HEK293 (cell line): ENCODE data around the gene TDRD1.

Source experiments
- CTCF ChIA-PET: fragments of 350-600 bp; formaldehyde crosslinking; extraction: SDS; loops from one replicate; lab custom pipeline; 2021; ENCODE audit warnings: antibody characterized with exemption; lab: Yijun Ruan, JAX
- POLR2A ChIA-PET: fragments of 300-600 bp; formaldehyde crosslinking; extraction: SDS; loops from one replicate; lab custom pipeline; 2020; ENCODE audit warnings: antibody characterized with exemption, inconsistent platforms; lab: Yijun Ruan, JAX
- H3K27ac ChIP-seq: fragments of 200-500 bp; sonication (Bioruptor generic); 2 replicates; pipeline ENCODE4 v1.5.1; 2014; ENCODE audit warnings: low read depth, low read length, control low read depth, inconsistent platforms; ENCODE audit errors: extremely low read depth
- H3K36me3 ChIP-seq, 2 experiments: fragments of 200-500 bp in 1 of 2; sonication (Bioruptor generic) in 1 of 2; 1 replicate in 1 of 2; 2 replicates in 1 of 2; pipeline ENCODE4 v1.5.1; 2014 to 2017; ENCODE audit warnings: inconsistent platforms in 2 of 2, low read length in 2 of 2; ENCODE audit not compliant: control insufficient read depth in 2 of 2, insufficient read depth in 1 of 2
- H3K4me1 ChIP-seq: fragments of 200-500 bp; sonication (Bioruptor generic); 2 replicates; pipeline ENCODE4 v1.5.1; 2014; ENCODE audit warnings: mild to moderate bottlenecking, low read length, inconsistent platforms; ENCODE audit not compliant: control insufficient read depth, insufficient read depth
- H3K4me3 ChIP-seq: 2 replicates; pipeline ENCODE4 v1.5.1; 2011; ENCODE audit warnings: low read depth, mild to moderate bottlenecking, control low read depth, low read length, moderate library complexity
- H3K9me3 ChIP-seq: fragments of 200-500 bp; sonication (Bioruptor generic); 2 replicates; pipeline ENCODE4 v1.5.1; 2014; ENCODE audit warnings: low read depth, low read length, inconsistent platforms; ENCODE audit not compliant: control insufficient read depth, insufficient read depth
- WT1 ChIP-seq: fragments of 450-650 bp; formaldehyde crosslinking; IDR thresholded peaks from 2 replicates; pipeline ENCODE4 v1.5.1; 2016; ENCODE audit warnings: missing biosample characterization, missing genetic modification characterization
- YY2 ChIP-seq: fragments of 450-650 bp; formaldehyde crosslinking; IDR thresholded peaks from 2 replicates; pipeline ENCODE4 v1.5.1; 2016; ENCODE audit warnings: missing biosample characterization, missing genetic modification characterization
- ZNF211 ChIP-seq: fragments of 450-650 bp; formaldehyde crosslinking; IDR thresholded peaks from 2 replicates; pipeline ENCODE4 v1.5.1; 2016; ENCODE audit warnings: low read depth, missing biosample characterization, missing genetic modification characterization
- ZNF302 ChIP-seq: fragments of 450-650 bp; formaldehyde crosslinking; IDR thresholded peaks from 2 replicates; pipeline ENCODE4 v1.5.1; 2016; ENCODE audit warnings: missing biosample characterization, missing genetic modification characterization, low read depth
- ZNF398 ChIP-seq: fragments of 450-650 bp; formaldehyde crosslinking; IDR thresholded peaks from 2 replicates; pipeline ENCODE4 v1.5.1; 2017; ENCODE audit warnings: missing biosample characterization, missing genetic modification characterization
- ZNF560 ChIP-seq: fragments of 450-650 bp; formaldehyde crosslinking; IDR thresholded peaks from 2 replicates; pipeline ENCODE4 v1.5.1; 2017; ENCODE audit warnings: missing biosample characterization, missing genetic modification characterization, borderline replicate concordance
- ZNF623 ChIP-seq: fragments of 450-650 bp; formaldehyde crosslinking; IDR thresholded peaks from 2 replicates; pipeline ENCODE4 v1.5.1; 2016; ENCODE audit warnings: missing biosample characterization, missing genetic modification characterization
- TF ChIP-seq, protein P1 (sequence below): fragments of 450-650 bp; formaldehyde crosslinking; IDR thresholded peaks from 2 replicates; pipeline ENCODE4 v1.5.1; 2016; ENCODE audit warnings: missing biosample characterization, missing genetic modification characterization
- TF ChIP-seq, protein P2 (sequence below): fragments of 450-650 bp; formaldehyde crosslinking; IDR thresholded peaks from 2 replicates; pipeline ENCODE4 v1.5.1; 2016; ENCODE audit warnings: missing biosample characterization, missing genetic modification characterization
- TF ChIP-seq, protein P3 (sequence below): fragments of 450-650 bp; formaldehyde crosslinking; IDR thresholded peaks from 2 replicates; pipeline ENCODE4 v1.5.1; 2016; ENCODE audit warnings: missing biosample characterization, missing genetic modification characterization
- TF ChIP-seq, protein P4 (sequence below): fragments of 450-650 bp; formaldehyde crosslinking; conservative IDR thresholded peaks from 2 replicates; pipeline ENCODE4 v1.5.1; 2016; ENCODE audit warnings: low read depth, missing biosample characterization, missing genetic modification characterization
- TF ChIP-seq, protein P5 (sequence below): fragments of 450-650 bp; IDR thresholded peaks from 2 replicates; pipeline ENCODE4 v1.5.1; 2018; ENCODE audit warnings: missing biosample characterization, mild to moderate bottlenecking, missing genetic modification characterization
- TF ChIP-seq, protein P6 (sequence below): fragments of 450-650 bp; formaldehyde crosslinking; IDR thresholded peaks from 2 replicates; pipeline ENCODE4 v1.5.1; 2016; ENCODE audit warnings: missing biosample characterization, missing genetic modification characterization
- TF ChIP-seq, protein P7 (sequence below): fragments of 450-650 bp; formaldehyde crosslinking; IDR thresholded peaks from 2 replicates; pipeline ENCODE4 v1.5.1; 2016; ENCODE audit warnings: missing biosample characterization, missing genetic modification characterization
- TF ChIP-seq, protein P8 (sequence below): IDR thresholded peaks from 2 replicates; pipeline ENCODE4 v1.6.1; 2011; ENCODE audit warnings: mild to moderate bottlenecking, low read depth, low read length, borderline replicate concordance

TDRD1 gene

DNA sequence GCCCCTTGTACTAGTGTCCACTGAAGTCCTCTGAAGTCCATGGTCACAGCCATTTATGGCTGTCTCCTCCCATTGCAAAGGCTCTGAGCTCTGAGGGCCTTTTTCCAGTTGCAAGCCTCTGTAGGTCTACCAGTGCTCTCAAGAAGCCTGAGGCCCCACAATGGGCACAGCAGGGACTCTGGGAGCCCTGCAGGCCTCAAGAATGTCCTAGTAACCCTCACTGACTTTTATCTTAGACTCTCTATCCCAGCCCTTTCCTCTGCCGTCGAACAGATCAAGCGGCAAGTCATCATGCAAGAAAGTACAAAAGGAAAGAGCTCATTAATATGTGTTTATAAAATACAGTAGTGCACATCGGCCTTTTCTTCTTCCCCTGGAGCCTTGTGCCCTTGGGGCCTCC is 83.3 kb downstream of the TDRD1 start (continued):
- TF ChIP-seq, protein P1, sequence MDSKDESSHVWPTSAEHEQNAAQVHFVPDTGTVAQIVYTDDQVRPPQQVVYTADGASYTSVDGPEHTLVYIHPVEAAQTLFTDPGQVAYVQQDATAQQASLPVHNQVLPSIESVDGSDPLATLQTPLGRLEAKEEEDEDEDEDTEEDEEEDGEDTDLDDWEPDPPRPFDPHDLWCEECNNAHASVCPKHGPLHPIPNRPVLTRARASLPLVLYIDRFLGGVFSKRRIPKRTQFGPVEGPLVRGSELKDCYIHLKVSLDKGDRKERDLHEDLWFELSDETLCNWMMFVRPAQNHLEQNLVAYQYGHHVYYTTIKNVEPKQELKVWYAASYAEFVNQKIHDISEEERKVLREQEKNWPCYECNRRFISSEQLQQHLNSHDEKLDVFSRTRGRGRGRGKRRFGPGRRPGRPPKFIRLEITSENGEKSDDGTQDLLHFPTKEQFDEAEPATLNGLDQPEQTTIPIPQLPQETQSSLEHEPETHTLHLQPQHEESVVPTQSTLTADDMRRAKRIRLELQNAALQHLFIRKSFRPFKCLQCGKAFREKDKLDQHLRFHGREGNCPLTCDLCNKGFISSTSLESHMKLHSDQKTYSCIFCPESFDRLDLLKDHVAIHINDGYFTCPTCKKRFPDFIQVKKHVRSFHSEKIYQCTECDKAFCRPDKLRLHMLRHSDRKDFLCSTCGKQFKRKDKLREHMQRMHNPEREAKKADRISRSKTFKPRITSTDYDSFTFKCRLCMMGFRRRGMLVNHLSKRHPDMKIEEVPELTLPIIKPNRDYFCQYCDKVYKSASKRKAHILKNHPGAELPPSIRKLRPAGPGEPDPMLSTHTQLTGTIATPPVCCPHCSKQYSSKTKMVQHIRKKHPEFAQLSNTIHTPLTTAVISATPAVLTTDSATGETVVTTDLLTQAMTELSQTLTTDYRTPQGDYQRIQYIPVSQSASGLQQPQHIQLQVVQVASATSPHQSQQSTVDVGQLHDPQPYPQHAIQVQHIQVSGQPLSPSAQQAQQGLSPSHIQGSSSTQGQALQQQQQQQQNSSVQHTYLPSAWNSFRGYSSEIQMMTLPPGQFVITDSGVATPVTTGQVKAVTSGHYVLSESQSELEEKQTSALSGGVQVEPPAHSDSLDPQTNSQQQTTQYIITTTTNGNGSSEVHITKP (tag by site-specific recombination): no peak
- TF ChIP-seq ZNF211 (tag by site-specific recombination) (no peak), ZNF623 (tag by site-specific recombination) (no peak), ZNF302 (tag by site-specific recombination) (no peak), WT1 (tag by site-specific recombination) (no peak), YY2 (tag by site-specific recombination) (no peak)
- TF ChIP-seq, protein P2, sequence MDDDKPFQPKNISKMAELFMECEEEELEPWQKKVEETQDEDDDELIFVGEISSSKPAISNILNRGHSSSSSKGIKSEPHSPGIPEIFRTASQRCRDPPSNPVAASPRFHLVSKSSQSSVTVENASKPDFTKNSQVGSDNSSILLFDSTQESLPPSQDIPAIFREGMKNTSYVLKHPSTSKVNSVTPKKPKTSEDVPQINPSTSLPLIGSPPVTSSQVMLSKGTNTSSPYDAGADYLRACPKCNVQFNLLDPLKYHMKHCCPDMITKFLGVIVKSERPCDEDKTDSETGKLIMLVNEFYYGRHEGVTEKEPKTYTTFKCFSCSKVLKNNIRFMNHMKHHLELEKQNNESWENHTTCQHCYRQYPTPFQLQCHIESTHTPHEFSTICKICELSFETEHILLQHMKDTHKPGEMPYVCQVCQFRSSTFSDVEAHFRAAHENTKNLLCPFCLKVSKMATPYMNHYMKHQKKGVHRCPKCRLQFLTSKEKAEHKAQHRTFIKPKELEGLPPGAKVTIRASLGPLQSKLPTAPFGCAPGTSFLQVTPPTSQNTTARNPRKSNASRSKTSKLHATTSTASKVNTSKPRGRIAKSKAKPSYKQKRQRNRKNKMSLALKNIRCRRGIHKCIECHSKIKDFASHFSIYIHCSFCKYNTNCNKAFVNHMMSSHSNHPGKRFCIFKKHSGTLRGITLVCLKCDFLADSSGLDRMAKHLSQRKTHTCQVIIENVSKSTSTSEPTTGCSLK (tag by site-specific recombination): no peak
- TF ChIP-seq, protein P3, sequence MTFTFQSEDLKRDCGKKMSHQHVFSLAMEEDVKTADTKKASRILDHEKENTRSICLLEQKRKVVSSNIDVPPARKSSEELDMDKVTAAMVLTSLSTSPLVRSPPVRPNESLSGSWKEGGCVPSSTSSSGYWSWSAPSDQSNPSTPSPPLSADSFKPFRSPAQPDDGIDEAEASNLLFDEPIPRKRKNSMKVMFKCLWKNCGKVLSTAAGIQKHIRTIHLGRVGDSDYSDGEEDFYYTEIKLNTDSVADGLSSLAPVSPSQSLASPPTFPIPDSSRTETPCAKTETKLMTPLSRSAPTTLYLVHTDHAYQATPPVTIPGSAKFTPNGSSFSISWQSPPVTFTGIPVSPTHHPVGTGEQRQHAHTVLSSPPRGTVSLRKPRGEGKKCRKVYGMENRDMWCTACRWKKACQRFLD: no peak
- TF ChIP-seq, protein P4, sequence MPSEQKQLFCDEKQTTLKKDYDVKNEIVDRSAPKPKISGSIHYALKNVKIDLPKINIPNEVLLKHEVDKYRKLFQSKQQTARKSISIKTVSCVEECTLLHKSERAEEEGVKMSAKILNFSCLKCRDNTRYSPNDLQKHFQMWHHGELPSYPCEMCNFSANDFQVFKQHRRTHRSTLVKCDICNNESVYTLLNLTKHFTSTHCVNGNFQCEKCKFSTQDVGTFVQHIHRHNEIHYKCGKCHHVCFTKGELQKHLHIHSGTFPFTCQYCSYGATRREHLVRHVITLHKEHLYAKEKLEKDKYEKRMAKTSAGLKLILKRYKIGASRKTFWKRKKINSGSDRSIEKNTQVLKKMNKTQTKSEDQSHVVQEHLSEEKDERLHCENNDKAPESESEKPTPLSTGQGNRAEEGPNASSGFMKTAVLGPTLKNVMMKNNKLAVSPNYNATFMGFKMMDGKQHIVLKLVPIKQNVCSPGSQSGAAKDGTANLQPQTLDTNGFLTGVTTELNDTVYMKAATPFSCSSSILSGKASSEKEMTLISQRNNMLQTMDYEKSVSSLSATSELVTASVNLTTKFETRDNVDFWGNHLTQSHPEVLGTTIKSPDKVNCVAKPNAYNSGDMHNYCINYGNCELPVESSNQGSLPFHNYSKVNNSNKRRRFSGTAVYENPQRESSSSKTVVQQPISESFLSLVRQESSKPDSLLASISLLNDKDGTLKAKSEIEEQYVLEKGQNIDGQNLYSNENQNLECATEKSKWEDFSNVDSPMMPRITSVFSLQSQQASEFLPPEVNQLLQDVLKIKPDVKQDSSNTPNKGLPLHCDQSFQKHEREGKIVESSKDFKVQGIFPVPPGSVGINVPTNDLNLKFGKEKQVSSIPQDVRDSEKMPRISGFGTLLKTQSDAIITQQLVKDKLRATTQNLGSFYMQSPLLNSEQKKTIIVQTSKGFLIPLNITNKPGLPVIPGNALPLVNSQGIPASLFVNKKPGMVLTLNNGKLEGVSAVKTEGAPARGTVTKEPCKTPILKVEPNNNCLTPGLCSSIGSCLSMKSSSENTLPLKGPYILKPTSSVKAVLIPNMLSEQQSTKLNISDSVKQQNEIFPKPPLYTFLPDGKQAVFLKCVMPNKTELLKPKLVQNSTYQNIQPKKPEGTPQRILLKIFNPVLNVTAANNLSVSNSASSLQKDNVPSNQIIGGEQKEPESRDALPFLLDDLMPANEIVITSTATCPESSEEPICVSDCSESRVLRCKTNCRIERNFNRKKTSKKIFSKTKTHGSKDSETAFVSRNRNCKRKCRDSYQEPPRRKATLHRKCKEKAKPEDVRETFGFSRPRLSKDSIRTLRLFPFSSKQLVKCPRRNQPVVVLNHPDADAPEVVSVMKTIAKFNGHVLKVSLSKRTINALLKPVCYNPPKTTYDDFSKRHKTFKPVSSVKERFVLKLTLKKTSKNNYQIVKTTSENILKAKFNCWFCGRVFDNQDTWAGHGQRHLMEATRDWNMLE: no peak

DNA sequence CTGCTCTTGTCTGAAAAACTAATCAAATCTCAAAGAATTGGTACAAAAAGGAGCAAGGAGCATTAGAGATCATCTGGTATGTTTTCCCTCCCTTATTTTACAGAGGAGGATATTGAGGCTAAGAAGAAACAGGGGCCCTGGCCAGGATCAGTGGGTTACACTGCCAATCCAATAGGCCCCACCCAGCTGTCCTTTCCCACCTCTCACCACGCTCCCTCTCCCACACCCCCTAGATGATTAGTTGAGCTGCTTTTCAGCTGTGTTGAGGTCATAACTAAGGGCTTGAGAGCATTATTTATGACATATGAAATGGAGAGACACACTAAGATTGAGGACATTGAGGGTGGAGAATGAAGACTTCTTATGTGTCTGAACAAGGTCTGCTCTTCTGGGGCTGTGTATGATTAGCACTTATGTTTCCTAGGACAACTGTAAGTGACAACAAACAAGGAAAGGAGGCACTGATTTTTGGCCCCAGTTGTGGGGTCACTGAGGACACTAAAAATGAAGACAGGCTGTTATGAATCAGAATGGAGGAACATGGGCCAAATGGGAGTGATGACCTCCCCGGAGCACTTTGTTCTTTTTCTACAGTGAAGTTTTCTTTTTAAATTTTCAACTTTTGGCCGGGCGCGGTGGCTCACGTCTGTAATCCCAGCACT is 86.4 kb downstream of the TDRD1 start:
- Histone ChIP-seq H3K4me1 (no peaks in the 10 kb centered on the region), H3K27ac (no peak overlapping the region), H3K36me3 (no peaks in the 10 kb centered on the region), H3K4me3 (no peak overlapping the region), H3K9me3 (no peaks in the 10 kb centered on the region)
- ChIA-PET CTCF (interaction anchor here (0.7 kb wide), 1 partner anchor 230 kb away, joined by 4 read pairs; no protein-coding TSS in a partner anchor), POLR2A (no interaction called here)
- TF ChIP-seq ZNF398 (tag by site-specific recombination) (no peak), ZNF560 (tag by site-specific recombination) (no peak)
- TF ChIP-seq, protein P5, sequence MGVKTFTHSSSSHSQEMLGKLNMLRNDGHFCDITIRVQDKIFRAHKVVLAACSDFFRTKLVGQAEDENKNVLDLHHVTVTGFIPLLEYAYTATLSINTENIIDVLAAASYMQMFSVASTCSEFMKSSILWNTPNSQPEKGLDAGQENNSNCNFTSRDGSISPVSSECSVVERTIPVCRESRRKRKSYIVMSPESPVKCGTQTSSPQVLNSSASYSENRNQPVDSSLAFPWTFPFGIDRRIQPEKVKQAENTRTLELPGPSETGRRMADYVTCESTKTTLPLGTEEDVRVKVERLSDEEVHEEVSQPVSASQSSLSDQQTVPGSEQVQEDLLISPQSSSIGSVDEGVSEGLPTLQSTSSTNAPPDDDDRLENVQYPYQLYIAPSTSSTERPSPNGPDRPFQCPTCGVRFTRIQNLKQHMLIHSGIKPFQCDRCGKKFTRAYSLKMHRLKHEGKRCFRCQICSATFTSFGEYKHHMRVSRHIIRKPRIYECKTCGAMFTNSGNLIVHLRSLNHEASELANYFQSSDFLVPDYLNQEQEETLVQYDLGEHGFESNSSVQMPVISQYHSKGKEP: no peak
- TF ChIP-seq, protein P6, sequence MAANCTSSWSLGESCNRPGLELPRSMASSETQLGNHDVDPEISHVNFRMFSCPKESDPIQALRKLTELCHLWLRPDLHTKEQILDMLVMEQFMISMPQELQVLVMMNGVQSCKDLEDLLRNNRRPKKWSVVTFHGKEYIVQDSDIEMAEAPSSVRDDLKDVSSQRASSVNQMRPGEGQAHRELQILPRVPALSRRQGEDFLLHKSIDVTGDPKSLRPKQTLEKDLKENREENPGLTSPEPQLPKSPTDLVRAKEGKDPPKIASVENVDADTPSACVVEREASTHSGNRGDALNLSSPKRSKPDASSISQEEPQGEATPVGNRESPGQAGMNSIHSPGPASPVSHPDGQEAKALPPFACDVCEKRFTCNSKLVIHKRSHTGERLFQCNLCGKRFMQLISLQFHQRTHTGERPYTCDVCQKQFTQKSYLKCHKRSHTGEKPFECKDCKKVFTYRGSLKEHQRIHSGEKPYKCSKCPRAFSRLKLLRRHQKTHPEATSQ (tag by site-specific recombination): no peak
- TF ChIP-seq, protein P7, sequence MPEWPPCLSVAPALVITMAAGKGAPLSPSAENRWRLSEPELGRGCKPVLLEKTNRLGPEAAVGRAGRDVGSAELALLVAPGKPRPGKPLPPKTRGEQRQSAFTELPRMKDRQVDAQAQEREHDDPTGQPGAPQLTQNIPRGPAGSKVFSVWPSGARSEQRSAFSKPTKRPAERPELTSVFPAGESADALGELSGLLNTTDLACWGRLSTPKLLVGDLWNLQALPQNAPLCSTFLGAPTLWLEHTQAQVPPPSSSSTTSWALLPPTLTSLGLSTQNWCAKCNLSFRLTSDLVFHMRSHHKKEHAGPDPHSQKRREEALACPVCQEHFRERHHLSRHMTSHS (tag by site-specific recombination): no peak
- TF ChIP-seq, protein P8, sequence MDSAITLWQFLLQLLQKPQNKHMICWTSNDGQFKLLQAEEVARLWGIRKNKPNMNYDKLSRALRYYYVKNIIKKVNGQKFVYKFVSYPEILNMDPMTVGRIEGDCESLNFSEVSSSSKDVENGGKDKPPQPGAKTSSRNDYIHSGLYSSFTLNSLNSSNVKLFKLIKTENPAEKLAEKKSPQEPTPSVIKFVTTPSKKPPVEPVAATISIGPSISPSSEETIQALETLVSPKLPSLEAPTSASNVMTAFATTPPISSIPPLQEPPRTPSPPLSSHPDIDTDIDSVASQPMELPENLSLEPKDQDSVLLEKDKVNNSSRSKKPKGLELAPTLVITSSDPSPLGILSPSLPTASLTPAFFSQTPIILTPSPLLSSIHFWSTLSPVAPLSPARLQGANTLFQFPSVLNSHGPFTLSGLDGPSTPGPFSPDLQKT: no peak
